Astrocyte (in vitro differentiated cells and primary cell): ENCODE data around the gene TGM2. TPM values are rescaled to one million over a fixed set of nuclear protein-coding genes. Genes with fewer than 3 reads are reported as not detected.
A peak's percentile ranks its signal among the peaks of the same experiment; 100 is the strongest.

Experiments used
- DNase-seq: peaks from one replicate; pipeline ENCODE4 v3.0.0-alpha.2; 2010; ENCODE audit warnings: low read depth
- FAIRE-seq: peaks from 2 replicates; lab custom pipeline; 2011; peaks lifted over from hg19 to GRCh38; lab: Jason Lieb, UNC
- H2AFZ ChIP-seq: 2 replicates; pipeline ENCODE4 v1.6.0; 2012; ENCODE audit warnings: low read depth, low read length, inconsistent platforms
- H3K27ac ChIP-seq: 2 replicates; pipeline ENCODE4 v1.5.1; 2011; ENCODE audit warnings: low read depth, low read length, inconsistent platforms
- H3K27me3 ChIP-seq: 2 replicates; pipeline ENCODE4 v1.6.0; 2011; ENCODE audit warnings: low read length, inconsistent platforms; ENCODE audit not compliant: insufficient read depth
- H3K36me3 ChIP-seq: 2 replicates; pipeline ENCODE4 v1.5.1; 2011; ENCODE audit warnings: low read length, inconsistent platforms; ENCODE audit not compliant: insufficient read depth
- H3K4me1 ChIP-seq: 2 replicates; pipeline ENCODE4 v1.5.1; 2011; ENCODE audit warnings: low read length, inconsistent platforms; ENCODE audit not compliant: insufficient read depth
- H3K4me2 ChIP-seq: 2 replicates; pipeline ENCODE4 v1.6.0; 2012; ENCODE audit warnings: low read length, inconsistent platforms
- H3K4me3 ChIP-seq: 2 replicates; pipeline ENCODE4 v1.5.1; 2011; ENCODE audit warnings: low read depth, mild to moderate bottlenecking, low read length, inconsistent platforms; ENCODE audit not compliant: insufficient read depth
- H3K79me2 ChIP-seq: 2 replicates; pipeline ENCODE4 v1.6.0; 2012; ENCODE audit warnings: mild to moderate bottlenecking, low read length, inconsistent platforms; ENCODE audit not compliant: insufficient read depth
- H3K9ac ChIP-seq: 2 replicates; pipeline ENCODE4 v1.6.0; 2012; ENCODE audit warnings: mild to moderate bottlenecking, low read length, inconsistent platforms
- H3K9me3 ChIP-seq: 2 replicates; pipeline ENCODE4 v1.5.1; 2012; ENCODE audit warnings: low read depth, mild to moderate bottlenecking, low read length, inconsistent platforms; ENCODE audit not compliant: insufficient read depth
- H4K20me1 ChIP-seq: 2 replicates; pipeline ENCODE4 v1.6.0; 2012; ENCODE audit warnings: low read length, inconsistent platforms; ENCODE audit not compliant: insufficient read depth
- H3K27ac Mint-ChIP-seq: one replicate; pipeline ENCODE4 v1.8.0; 2021; ENCODE audit warnings: mild to moderate bottlenecking, mixed read lengths; ENCODE audit not compliant: unreplicated experiment
- H3K27me3 Mint-ChIP-seq: one replicate; pipeline ENCODE4 v1.8.0; 2021; ENCODE audit warnings: low read depth, mixed read lengths; ENCODE audit not compliant: unreplicated experiment
- H3K36me3 Mint-ChIP-seq: one replicate; pipeline ENCODE4 v1.8.0; 2021; ENCODE audit warnings: low read depth, mixed read lengths; ENCODE audit not compliant: unreplicated experiment
- H3K4me1 Mint-ChIP-seq: one replicate; pipeline ENCODE4 v1.8.0; 2021; ENCODE audit warnings: low read depth, mixed read lengths; ENCODE audit not compliant: unreplicated experiment
- H3K4me3 Mint-ChIP-seq: one replicate; pipeline ENCODE4 v1.8.0; 2021; ENCODE audit warnings: mild to moderate bottlenecking, moderate library complexity, mixed read lengths; ENCODE audit not compliant: unreplicated experiment
- H3K9me3 Mint-ChIP-seq: one replicate; pipeline ENCODE4 v1.8.0; 2021; ENCODE audit warnings: mild to moderate bottlenecking, mixed read lengths; ENCODE audit not compliant: unreplicated experiment
- EZH2 ChIP-seq: IDR thresholded peaks from 2 replicates; pipeline ENCODE4 v1.6.1; 2012; ENCODE audit warnings: mild to moderate bottlenecking, low read length, inconsistent platforms; ENCODE audit not compliant: insufficient read depth
- total RNA-seq: library from RNA; stranded (reverse); gene quantifications from 2 replicates; pipeline ENCODE4 v1.2.1, GENCODE V29; 2021
- TF ChIP-seq, protein P1 (sequence below): IDR thresholded peaks from 2 replicates; pipeline ENCODE4 v1.5.1; 2011; ENCODE audit warnings: low read depth, mild to moderate bottlenecking, inconsistent platforms, low read length, moderate library complexity; ENCODE audit not compliant: insufficient read depth

TGM2 gene
- total RNA-seq, 1 donor from 2014 or later, result 98.9 TPM

- Mint-ChIP-seq H3K4me1 (peaks cover 13% of the 10 kb centered on the region), H3K27ac (no peak overlapping the region), H3K27me3 (peaks cover 12% of the 10 kb centered on the region), H3K4me3 (no peak overlapping the region), H3K9me3 (no peaks in the 10 kb centered on the region), H3K36me3 (peaks cover 1% of the 10 kb centered on the region)
- H3K9me3 ChIP-seq, result no peaks in the 10 kb centered on the region
- H3K4me3 ChIP-seq, result no peak overlapping the region
- H3K4me2 ChIP-seq, result peak overlapping the region; percentile 30
- peaks cover 11% of the 10 kb centered on the region for H3K4me1 ChIP-seq
- FAIRE-seq (no peak), DNase-seq (peak; percentile 81)
- H3K27me3 ChIP-seq, result no peaks in the 10 kb centered on the region
- no peaks in the 10 kb centered on the region for H3K36me3 ChIP-seq
- no peak overlapping the region for H2AFZ ChIP-seq
- no peaks in the 10 kb centered on the region for H3K79me2 ChIP-seq
- H4K20me1 ChIP-seq, result no peaks in the 10 kb centered on the region
- no peak for TF ChIP-seq EZH2
- TF ChIP-seq, protein P1, sequence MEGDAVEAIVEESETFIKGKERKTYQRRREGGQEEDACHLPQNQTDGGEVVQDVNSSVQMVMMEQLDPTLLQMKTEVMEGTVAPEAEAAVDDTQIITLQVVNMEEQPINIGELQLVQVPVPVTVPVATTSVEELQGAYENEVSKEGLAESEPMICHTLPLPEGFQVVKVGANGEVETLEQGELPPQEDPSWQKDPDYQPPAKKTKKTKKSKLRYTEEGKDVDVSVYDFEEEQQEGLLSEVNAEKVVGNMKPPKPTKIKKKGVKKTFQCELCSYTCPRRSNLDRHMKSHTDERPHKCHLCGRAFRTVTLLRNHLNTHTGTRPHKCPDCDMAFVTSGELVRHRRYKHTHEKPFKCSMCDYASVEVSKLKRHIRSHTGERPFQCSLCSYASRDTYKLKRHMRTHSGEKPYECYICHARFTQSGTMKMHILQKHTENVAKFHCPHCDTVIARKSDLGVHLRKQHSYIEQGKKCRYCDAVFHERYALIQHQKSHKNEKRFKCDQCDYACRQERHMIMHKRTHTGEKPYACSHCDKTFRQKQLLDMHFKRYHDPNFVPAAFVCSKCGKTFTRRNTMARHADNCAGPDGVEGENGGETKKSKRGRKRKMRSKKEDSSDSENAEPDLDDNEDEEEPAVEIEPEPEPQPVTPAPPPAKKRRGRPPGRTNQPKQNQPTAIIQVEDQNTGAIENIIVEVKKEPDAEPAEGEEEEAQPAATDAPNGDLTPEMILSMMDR, result no peak
- no peak overlapping the region for H3K9ac ChIP-seq
- peak overlapping the region; percentile 17 for H3K27ac ChIP-seq
Observed at GRCh38 chr20:38199501-38200390, 34.7 kb upstream of the TGM2 start.

DNA sequence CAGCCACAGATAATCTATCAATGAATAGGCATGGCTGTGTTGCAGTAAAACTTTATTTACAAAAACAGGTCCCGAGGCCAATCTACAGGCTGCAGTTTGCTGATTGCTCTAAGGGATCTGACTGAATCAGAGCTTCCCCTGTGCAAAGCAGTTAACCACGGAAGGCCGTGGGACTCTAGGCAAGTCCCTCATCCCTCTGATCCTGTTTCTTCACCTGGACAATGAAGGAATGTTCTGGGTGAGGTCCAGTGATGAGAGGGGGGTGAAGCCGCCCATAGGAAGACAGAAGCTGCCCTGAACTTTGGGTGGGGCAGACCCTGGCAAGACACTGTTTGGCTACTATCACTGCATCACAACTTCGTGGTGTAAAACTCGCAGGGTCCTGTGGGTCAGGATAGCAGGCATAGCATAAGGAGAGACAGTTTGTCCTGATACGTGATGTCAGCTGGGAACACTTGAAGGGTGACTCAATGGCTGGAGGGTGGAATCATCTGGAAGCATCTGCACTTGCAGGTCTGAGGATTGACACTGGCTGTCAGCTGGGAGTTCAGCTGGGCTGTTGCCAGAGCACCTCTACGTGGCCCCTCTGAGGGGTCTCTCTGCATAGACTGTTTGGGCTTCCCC is 33.3 kb upstream of the TGM2 start:
- Mint-ChIP-seq H3K36me3 (peaks cover 1% of the 10 kb centered on the region), H3K27ac (peak overlapping the region; percentile 4), H3K9me3 (peaks cover 5% of the 10 kb centered on the region), H3K27me3 (peaks cover 12% of the 10 kb centered on the region), H3K4me1 (peaks cover 11% of the 10 kb centered on the region), H3K4me3 (no peak overlapping the region)
- no peak for FAIRE-seq
- Histone ChIP-seq H3K4me3 (no peak overlapping the region), H3K9ac (no peak overlapping the region), H3K79me2 (no peaks in the 10 kb centered on the region), H4K20me1 (no peaks in the 10 kb centered on the region), H3K4me2 (no peak overlapping the region), H3K4me1 (peaks cover 11% of the 10 kb centered on the region), H3K27ac (no peak overlapping the region), H3K27me3 (no peaks in the 10 kb centered on the region), H3K9me3 (no peaks in the 10 kb centered on the region), H2AFZ (no peak overlapping the region), H3K36me3 (no peaks in the 10 kb centered on the region)
- no peak for TF ChIP-seq EZH2
- TF ChIP-seq, protein P1, result no peak
- DNase-seq, result peak; percentile 30
